Measurements from ENCODE around the gene ABR.

- TF ChIP-seq MXI1 (conservative IDR thresholded peaks at IDR 0.05; ENCODE audit: poor library complexity, severe bottlenecking) (no peak), POLR2AphosphoS5 (IDR thresholded peaks at IDR 0.05) (no peak)
These were observed 124.5 kb downstream of the ABR start for GRCh38 chr17:1055231-1055630.
